NOMO-1 (cell line): Measurements from ENCODE around the gene ABHD12.

ENCODE experiments used
- DNase-seq, 2 experiments: peaks; one replicate each; lab custom pipeline; 2025; ENCODE audit not compliant: unreplicated experiment in 2 of 2; lab: John Stamatoyannopoulos, UW

Gene ABHD12

DNA sequence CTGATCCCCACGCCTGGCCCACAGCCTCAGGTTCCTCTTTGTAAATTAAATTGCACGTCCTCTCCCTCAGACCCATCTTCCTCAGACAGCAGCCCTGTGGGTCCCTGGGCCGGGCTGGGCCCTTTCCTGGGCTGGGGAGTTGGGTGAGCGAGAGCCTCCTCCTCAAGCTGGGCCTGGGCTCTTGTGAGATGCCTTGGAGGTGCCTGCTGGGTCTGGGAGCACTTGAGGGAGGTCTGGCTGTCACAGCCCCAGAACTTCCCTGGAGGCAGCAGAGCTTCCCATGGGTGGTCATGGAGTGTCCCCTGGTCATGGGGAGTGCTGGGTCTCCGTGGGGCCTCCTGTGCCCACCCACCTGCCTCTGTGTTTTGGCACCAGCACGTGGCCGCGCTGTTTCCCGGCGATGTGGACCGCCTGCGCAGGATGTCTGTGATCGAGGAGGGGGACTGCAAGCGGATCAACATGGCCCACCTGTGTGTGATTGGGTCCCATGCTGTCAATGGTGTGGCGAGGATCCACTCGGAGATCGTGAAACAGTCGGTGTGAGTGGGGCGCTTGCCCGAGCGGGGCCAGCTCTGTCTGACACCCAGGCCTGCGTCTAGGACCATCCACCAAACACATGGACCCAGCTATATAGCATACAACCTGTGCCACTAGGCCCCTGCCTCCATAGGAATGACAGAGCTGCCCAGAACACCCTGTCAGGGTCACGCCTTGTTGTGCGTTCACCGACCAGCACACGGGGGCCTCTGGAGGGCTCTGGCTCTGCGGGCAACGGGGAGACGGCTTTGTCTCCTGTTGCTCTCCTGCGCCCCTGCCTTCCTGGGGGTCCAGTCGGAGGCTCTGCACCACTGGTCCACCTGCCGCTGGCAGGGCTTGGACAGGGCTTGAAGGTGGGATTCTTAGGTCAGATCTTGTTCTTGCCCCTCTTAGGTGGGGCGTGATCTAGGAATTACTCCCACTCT is 109.8 kb downstream of the ABHD12 start:
- no peak for DNase-seq

DNA sequence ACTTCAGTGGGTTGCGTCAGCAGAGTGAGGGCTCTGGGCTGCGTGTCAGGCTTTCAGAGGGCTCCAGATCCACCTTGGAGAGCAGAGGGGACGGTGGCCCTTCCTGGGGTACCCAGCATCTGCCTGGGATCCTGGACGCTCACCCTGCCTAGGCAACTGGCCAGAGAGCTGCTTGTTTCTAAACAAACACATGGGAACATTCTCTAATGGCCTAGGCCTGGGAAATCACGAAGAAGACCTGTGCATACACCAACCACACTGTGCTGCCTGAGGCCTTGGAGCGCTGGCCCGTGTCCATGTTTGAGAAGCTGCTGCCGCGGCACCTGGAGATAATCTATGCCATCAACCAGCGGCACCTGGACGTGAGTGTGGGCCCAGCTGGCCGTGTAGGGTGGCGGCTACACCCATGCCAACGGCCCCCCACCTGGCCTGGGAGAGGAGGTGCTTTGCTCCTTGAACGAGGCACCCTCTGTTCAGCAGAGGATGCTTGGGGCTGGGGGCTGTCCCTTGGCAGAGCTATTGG is 110.5 kb downstream of the ABHD12 start:
- no peak for DNase-seq

DNA sequence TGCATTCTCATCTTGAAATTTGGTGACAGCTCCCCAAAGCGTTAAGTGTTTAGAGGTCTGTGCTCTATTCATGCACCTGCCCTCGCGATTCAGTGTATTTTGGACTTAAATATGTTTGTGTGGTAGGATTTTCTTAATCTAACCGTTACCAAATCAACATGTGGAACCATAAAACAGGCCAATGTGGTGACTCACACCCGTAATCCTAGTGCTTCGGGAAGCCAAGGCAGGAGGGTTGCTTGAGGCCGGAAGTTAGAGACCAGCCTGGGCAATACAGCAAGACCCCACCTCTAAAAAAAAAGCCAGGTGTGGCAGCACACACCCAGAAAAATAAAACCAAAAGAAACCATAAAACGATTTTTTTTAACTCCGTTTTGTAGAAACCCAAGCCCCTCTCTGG is 111.2 kb downstream of the ABHD12 start:
- no peak for DNase-seq

DNA sequence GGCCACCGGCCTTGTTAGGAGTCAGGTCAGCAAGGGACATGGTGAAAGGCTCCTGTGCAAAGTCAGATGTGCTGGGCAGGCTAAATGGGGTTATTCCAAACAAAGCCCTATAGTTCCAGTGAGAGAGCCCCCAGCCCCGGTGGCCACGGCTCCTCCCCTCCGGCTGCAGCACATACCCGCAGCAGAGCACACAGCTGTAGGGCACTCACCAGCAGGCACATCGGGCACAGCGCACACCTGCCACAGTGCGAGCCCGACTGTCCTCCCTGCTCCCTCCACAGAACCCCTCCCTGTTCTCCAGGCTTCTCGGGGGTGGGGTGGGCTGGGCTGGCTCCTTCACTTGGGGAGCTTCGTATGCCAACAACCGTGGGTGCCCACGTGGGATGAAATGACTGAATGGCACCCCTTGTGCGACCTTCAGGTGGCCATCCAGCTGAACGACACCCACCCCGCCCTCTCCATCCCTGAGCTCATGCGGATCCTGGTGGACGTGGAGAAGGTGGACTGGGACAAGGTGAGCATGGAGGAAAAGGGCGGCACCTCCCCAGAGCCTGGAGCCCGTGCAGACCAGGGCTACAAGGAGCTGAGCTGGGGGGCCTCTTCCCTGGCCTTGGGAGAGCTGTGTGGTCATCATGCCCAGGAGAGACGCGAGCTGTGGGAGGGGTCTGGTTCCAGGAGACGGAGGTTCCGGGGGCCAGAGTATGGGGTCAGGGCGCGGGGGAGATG is 111.8 kb downstream of the ABHD12 start:
- DNase-seq, result no peak

DNA sequence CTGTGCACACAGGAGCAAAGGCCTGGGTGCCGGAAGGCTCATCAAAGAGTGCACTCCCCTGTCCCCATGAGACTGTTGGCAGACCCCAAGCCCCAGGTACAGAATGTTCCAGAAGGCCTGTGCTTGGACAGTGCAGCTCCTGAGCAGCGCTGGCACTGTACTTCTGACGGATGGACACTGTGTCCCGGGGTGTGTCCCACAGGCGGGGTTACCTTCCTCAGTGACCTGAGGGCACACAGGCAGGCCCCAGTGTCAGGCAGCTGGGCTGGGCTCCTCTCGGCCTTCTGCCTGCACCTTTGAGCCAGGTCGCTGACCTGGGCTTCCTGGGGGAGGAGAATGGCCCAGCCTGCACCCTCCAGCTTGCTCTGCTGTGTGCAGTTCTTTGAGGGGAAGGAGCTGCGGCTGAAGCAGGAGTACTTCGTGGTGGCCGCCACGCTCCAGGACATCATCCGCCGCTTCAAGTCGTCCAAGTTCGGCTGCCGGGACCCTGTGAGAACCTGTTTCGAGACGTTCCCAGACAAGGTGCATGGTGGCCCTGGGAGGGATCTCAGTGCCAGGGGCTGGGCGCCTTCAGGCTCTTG is 112.6 kb downstream of the ABHD12 start:
- no peak for DNase-seq

DNA sequence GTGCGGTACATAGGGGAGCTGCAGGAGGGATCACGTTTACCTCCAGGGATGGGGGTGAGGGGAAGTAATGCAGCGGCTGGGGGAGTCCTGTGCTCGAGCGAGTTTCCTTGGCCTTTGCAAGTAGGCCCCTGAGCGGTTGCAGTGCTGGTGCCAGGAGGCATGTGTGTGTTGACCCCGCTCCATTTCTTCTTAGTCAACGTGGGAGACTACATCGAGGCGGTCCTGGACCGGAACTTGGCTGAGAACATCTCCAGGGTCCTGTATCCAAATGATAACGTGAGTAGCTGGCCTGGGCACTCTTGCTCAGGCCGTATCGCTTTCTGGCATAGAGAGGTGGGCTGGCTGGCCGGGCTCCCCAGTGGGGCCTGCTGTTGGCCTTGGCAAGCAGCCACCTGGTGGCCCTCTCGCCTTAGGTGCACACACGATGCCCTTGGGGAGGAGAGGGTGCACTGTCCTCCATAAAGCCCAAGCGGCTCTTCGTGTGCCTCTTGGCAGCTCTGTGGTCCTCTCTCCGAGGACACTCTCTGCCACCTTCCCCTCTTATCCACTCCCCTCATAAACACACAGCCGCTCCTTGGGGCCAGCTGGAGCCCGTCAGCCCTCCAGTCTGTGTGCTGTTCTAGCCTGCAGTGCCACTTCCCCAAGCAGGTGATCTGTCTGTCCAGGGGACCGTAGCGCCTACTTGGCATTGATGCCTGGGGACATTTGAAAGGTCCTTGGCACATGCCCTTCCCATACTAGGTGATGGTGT is 113.4 kb downstream of the ABHD12 start:
- DNase-seq, result no peak

DNA sequence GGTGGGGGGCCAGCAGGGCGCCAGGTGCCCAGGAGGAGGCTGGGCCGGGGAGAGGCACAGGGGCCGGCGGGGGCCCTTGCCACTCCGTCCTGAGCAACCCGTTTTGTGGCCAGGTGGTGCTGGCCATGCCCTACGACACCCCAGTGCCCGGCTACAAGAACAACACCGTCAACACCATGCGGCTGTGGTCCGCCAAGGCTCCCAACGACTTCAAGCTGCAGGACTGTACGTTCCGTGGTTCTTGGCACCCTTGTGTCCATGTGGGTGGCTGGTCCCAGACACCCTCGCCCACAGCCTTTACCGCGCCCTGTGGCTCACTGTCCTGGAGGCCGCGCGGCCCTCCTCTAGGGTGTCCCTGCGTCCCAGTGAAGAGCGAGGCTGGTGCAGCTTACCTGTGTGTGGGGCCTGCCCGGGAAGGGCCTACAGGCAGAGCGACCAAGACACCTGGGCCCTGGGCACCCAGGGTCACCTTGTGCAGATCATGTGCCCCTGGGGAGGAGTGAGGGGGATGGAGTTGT is 114.0 kb downstream of the ABHD12 start:
- DNase-seq, result no peak

DNA sequence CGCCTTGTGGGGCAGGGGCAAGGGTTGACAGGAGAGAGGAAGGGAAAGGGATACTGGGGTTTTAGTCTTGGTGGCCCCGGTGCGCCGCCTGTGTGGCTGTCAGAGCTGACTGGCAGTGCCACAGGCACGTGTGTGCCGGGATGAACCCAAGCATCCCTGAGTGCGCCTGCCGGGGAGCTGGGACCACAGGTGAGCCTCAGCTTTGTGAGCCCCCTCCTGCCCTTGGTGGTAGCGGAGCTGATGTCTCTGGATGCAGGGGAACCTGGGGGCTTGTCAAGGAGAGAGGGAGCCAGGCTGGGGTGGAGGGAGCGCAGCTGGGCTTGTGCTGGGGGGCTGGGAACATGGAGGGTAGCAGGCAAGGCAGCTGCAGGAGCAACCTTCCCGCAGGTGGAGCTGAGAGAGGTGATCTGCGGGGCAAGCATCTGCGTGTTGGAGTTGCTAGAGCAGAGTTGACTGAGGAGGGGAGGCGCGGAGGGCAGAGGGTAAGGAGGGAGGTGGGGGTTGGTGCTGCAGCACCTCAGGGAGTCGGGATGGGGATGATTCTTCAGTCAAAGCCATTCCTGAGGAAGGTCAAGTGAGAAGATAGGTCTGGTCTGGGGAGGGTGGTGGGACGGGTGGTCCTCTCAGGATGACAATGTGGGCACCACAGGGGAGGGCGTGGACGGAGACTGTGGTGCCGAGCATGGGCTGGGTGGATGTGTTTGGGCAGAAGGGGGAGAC is 114.7 kb downstream of the ABHD12 start:
- DNase-seq, result no peak

DNA sequence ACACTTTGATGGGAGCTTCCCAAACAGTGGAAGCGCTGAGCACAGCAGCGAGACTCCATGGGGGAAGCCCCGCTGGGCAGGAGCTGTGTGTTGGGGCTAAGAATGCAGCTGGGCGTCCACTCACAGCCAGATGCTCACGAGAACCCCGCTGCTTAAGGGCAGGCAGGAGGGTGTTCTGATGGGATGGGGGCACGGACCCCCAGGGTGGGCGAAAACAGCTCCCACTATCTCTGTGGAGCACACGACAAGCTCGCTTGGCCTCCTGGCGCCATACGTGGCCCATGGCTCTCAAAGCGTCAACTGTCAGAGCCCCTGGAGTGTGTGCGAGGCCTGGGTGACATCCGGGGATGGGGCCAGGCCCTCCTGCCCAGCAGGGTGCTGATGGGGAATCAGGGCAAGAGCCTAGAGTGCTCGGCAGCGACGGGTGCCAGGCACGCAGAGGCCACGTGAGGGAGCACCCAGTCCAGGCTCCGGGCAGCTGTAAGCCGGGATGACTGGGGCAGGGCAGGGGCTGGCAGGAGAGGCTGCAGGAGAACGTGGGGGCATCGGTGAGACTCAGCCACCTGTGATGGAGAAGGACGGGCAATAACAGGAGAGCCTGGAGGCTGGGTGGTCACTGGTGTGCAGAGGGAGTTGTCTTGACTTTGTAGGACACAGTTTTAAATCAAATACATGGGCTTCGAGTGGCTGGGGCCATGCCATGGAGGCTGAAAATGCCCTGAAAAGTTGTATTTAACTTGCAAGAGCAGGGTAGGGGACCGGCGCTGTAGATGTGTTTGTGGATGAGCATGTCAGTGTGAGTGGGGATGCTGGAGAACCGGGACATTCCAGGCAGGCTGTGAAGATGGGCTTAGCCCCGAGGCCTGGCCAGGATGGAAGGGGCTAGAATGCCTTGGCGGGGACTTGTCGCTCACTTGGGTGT is 115.5 kb downstream of the ABHD12 start:
- no peak for DNase-seq

DNA sequence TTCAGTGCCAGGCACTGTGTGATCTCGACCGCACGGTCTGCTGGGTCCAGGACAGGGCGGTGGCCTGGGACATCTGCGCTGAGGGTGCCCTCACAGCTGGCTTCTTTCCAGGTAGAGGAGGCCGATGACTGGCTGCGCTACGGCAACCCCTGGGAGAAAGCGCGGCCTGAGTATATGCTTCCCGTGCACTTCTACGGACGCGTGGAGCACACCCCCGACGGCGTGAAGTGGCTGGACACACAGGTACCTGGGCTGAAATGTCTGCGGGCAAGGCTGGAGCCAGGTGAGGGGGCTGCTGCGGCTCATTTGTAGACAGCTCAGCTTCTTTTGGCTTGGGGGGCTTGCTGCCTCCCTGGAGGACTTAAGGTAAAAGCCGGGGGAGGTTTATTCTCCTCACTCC is 116.2 kb downstream of the ABHD12 start:
- no peak for DNase-seq

DNA sequence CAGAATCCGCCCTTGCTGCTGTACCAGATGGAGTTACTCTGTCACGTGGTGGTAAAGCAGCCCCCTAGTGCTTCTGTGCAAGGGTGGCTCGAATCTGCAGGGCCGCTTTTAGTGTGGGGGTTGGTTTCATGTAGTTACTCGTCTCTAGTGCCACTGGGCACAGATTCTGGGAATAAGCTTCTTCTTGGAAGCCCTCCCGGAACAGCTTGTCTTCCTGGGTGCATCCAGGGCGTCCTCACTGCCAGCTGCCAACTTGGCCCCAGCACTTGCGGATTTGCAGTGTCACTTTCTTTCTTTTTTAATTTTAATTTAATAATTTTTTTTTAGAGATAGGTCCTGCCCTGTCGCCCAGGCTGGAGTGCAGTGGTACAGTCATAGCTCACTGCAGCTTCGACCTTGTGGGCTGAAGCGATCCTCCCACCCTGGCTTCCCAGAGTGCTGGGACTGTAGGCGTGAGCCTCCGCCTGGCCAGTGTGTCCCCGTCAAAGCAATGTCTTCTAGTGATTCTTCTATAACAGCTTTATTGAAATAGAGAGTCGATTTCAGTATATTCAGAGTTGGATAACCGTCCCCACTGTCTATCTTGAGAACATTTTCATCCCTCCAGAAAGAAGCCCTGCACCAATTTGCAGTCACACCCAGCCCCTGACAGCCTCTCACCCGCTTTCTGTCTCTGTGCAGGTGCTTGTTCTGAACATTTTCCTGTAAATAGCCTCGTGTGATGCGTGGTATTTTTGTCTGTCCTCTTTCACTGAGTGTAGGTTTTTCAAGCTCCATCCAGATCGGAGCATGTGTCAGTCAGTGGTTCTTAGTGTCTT is 116.9 kb downstream of the ABHD12 start:
- no peak for DNase-seq

DNA sequence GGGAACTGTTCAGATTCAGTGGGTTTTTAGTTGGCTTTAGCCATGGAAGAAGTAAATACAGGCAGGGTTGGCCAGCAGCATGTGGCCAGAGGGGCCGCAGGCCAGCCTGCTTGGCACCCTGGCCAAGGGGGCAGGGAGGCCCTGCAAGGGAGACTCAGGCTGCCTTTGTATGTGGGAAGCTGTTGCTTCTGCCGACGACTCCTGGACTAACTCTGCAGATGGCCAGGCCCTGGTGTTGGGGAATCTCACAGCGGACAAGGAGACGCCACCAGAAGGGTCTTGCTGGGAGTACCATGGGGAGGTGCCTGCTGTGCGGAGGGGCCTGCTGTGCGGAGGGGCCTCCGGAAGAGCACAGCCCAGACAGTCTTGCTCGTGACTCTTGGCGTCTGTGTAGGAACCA is 117.6 kb downstream of the ABHD12 start:
- DNase-seq, result no peak

DNA sequence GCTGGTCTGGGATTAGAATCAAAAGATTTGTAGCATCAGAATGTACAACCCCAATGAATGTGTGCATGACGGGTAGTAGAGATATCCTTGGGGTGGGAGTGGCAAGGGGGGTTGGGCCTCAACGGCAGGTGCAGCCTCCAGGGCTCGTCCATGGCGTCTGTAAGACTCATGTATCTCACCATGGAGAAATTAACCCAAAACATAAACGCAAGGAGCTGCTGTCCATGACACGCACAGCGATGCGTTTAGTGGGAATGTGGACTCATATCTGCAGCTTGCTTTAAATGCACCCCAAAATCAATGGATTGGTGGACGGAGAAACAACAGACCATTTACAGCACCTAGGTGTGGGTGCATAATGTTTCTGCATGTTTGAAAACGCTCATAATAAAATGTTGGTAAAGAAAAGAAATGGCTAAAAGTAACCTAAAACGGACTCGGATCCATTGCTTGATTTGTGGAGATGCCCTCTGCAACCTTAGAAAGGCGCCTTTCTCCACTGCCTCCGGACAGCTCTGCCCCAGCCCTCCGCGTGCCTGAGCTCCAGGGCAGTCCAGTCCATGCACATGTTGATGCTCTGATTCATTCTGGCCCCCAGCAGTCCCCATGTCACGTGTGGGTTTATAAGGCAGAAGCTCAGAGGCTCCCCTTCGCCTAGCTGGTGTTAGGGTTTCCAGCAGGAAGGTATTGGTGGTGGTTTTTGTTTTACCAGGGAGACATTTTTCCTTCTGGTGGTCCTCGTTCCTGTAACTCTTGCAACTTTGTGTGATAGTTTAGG is 118.2 kb downstream of the ABHD12 start:
- DNase-seq, result no peak

DNA sequence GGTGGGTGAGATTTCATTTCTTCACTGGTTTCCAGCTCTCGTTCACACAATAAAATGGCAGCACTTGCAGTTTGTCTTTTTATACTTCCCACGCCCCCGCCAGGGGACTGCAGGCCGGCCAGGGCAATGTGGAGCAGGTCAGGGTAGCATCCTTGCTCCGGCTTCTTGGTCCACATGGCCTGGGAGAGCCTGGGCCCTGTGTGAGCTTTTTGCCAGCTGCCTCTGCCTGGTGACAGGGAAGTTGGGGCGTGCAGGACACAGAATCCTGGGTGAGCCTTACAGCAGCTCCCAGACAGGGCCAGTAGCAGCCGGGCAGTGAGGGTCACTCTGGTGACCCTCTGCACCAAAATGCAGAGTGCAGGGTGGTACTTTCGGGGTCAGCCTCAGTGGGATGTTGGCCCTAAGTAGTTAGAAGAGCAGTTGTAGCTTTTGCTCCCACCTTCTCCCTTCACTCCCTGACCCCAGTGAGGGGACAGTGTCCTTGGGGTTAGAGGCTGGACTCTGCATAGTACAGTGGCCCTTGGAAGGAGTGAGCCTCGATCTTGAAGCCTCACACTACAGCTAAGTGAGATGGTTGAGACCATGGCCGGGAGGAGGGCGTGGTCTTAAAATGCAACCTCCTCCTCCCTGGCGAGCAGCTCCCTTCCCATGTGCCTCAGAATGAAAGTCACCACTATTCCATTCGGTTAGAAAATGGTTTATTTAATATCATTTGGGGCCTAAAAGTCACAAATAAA is 119.0 kb downstream of the ABHD12 start:
- no peak for DNase-seq

DNA sequence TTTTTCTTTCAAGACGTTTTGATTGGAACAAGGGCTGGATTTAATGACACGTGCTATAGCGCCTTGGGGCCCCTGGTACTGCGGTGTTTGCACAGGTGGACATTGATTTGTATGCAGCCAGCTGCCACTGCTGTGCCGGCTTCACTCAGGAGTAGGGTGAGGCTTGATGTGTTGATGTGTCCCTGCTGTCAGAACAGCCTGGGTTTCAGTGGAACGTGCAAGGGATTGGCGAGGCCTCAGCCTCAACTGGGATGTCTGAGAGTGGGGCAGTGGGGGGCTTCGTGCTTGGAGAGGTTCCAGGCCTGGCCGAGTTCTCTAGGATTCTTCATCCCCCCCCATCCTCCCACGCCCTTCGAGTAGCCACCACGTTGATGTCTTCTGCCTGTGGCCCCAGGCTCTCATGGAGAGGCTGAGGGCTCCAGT is 119.8 kb downstream of the ABHD12 start:
- DNase-seq, result no peak

DNA sequence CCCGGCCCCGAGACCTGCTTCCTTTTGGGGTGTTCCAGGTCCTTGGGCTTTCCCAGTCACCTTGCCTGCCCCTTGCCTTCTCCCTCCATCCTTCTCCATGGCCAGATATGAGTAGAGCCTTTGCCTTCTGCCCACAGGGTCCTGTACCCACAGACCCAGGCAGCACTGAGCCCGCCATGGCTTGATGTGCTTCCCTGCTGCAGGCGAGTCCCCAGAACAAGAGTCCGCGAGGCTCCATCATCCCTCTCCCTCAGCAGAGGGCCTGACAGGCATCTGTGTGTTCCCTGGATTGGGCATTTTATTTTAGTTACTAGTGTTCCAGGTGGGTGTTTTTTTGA is 120.8 kb downstream of the ABHD12 start:
- DNase-seq, result no peak
